HEK293 (cell line): ENCODE measurements around the gene LPCAT2.

Experiments used
- HOXA7 ChIP-seq: sonication (generic); formaldehyde crosslinking; IDR thresholded peaks from 2 replicates; pipeline ENCODE4 v1.8.1; 2022; ENCODE audit warnings: missing genetic modification reagents, borderline replicate concordance
- ZNF350 ChIP-seq: fragments of 450-650 bp; formaldehyde crosslinking; IDR thresholded peaks from 2 replicates; pipeline ENCODE4 v1.5.0; 2017; ENCODE audit warnings: missing biosample characterization, mild to moderate bottlenecking, missing genetic modification characterization
- ZNF423 ChIP-seq: fragments of 450-650 bp; formaldehyde crosslinking; IDR thresholded peaks from 2 replicates; pipeline ENCODE4 v1.5.1; 2016; ENCODE audit warnings: missing biosample characterization, missing genetic modification characterization
- TF ChIP-seq, protein P1 (sequence below): fragments of 450-650 bp; formaldehyde crosslinking; IDR thresholded peaks from 2 replicates; pipeline ENCODE4 v1.5.1; 2016; ENCODE audit warnings: missing biosample characterization, missing genetic modification characterization

DNA sequence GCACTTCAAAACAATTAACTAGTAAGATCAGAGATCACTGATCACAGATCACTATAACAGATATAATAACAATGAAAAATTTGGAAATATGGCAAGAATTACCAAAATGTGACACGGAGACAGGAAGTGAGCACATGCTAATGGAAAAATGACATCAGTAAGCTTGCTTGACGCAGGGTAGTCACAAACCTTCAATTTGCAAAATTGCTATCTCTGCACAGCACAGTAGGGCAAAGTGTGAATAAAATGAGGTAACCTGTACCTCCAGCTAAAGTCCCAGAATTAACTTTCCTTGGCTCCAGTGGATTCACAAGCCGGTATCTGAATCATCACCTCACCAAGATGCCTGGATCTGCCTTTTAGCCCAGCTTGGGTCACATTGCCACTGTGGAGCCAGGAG lies 34.1 kb upstream of the LPCAT2 start:
- TF ChIP-seq, protein P1, sequence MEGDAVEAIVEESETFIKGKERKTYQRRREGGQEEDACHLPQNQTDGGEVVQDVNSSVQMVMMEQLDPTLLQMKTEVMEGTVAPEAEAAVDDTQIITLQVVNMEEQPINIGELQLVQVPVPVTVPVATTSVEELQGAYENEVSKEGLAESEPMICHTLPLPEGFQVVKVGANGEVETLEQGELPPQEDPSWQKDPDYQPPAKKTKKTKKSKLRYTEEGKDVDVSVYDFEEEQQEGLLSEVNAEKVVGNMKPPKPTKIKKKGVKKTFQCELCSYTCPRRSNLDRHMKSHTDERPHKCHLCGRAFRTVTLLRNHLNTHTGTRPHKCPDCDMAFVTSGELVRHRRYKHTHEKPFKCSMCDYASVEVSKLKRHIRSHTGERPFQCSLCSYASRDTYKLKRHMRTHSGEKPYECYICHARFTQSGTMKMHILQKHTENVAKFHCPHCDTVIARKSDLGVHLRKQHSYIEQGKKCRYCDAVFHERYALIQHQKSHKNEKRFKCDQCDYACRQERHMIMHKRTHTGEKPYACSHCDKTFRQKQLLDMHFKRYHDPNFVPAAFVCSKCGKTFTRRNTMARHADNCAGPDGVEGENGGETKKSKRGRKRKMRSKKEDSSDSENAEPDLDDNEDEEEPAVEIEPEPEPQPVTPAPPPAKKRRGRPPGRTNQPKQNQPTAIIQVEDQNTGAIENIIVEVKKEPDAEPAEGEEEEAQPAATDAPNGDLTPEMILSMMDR (tag by site-specific recombination) = no peak
- TF ChIP-seq ZNF350 = no peak
- no peak for TF ChIP-seq ZNF423 (tag by site-specific recombination)
- TF ChIP-seq HOXA7 (CRISPR knock-in tag) = no peak
